Cortex of kidney (tissue), 1 donor: Measurements from ENCODE around the gene EPB41L2.

ENCODE experiments used
- DNase-seq: peaks from one replicate; lab custom pipeline; 2025; lab: John Stamatoyannopoulos, UW

Gene EPB41L2

GRCh38 chr6:130864344-130864743 lies 198.7 kb downstream of the EPB41L2 start:
- DNase-seq = no peak

- no peak for DNase-seq
Measured at GRCh38 chr6:130863415-130864230, 199.4 kb downstream of the EPB41L2 start.

DNA sequence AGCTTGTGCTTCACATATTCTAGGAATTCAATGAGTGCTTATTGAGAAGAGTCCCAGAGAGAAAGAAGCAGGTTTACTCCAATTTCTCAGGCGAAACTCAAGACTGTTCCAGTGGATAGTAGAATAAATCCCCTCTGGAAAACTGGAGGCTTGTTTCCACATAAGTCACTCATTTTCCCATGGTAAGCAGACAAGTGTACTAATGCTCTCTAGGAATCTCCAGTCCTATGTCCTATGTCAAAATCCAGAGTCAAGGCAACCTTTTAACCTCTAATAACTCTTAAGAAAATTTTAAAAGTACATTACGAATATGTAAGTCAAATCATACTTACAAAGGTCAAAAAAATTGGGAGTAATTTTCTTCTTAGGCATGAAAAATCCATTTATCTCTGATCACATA lies 200.7 kb downstream of the EPB41L2 start:
- DNase-seq = no peak

DNA sequence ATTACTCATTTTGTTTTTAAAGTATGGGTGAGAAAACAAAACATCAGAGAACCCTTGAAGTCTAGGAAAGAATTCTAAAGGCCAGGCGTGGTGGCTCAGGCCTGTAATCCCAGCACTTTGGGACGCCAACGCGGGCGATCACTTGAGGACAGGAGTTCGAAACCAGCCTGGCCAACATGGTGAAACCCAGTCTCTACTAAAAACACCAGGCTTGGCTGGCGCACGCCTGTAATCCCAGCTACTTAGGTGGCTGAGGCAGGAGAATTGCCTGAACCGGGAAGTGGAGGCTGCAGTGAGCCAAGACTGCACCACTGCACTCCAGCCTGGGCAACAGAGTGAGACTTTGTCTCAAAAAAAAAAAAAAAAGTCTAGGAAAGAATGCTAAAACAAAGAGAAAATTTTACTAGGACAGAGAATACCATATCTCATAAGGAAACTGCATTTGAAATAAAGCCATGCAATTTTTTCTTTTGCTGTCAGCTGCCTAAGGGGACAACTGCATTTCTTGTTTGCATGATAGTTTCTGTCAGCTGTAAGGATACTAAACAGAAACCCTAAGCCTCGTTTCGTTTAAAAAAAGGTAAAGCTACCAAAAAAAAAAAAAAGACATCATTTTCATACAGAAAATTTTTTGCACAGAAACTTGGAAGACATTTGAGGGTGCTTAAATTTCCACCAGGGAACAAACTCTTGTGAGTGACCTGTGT lies 203.7 kb downstream of the EPB41L2 start:
- no peak for DNase-seq

GRCh38 chr6:130858498-130859160 lies 204.4 kb downstream of the EPB41L2 start:
- DNase-seq = no peak

- DNase-seq = no peak
Measured at GRCh38 chr6:130858054-130858453, 205.0 kb downstream of the EPB41L2 start.

DNA sequence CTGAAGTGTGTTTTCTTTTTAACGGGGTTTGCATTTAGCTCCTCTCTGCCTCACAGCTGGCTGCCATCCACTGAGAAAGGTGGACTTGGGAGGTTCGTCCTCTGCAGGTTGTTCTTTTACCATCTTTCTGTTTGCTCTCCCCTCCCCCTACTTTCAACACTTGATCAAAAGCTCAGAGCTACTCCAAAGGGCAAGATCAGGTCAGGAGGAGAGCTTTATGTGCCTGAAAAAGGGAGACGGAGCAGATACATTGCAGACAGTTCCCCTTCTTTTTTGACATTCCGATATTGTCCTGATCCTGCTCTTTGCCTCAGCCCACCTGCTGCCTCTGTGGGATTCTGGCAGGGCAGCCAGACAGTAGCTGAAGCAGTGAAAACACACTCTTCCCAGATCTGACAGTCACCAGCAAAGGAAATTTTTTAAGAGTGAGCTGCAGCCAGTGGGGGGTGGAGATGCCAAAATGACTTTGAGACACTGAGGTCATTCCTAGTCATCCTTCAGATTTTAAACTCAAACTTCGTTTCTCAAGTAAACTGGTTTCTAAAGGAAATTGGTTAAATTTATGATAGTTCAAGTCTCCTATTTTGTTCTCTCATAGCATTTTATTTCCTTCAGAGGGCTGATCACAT lies 209.4 kb downstream of the EPB41L2 start:
- DNase-seq = no peak

DNA sequence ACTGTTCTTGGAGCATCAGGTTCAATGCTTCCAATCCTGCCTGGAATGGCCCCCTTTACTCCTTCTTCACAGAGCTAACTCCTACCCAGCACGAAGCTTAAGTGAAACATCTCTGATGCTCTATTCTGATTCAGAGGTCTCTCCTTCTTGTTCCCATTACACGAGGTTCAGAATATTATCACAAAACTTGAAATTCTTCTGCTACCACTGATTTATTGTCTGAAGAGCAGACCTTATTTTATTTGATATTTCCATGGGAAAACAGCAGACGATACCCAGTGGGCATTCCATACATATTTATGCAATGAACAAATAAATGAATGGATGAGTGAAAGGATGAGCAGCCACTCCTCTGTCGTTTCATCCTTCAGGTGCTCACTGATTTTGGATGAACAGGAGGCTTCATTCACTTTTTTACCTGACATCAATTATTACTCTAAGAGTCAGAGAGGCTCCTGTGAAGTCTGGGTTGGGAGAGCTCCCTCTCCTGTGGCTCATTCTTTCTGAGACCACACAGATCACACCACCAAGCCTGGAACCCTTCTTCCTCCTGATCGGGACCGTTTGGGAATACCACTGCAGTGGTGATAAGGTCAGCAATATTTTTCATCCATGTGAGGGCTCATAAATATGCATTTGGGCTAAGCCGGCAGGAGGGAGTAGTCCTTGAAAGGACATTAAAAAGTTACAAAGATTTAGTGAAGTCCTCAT lies 210.0 kb downstream of the EPB41L2 start:
- DNase-seq = no peak

GRCh38 chr6:130851026-130851425 lies 212.0 kb downstream of the EPB41L2 start:
- no peak for DNase-seq

GRCh38 chr6:130849594-130849993 lies 213.5 kb downstream of the EPB41L2 start:
- DNase-seq = no peak

DNA sequence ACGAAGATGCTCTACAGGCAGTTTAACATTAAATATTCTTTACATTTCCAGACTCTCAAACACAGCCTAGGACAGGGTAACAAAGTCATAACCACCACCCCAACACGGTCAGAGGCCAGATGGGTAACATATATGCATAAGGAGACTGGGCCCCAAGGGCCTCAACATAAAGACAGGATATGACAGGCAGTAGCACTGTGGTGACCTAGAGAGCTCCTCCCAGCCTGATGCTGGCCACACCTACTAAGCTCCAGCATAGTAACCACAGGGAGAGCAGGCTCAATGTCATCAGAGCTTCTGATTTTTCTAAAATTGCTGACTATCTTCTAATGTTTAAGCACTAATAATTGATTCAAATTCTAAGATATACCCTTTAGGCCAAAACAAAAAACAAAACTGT lies 214.1 kb downstream of the EPB41L2 start:
- no peak for DNase-seq

- no peak for DNase-seq
Measured at GRCh38 chr6:130847001-130847910, 215.8 kb downstream of the EPB41L2 start.

- DNase-seq = no peak
Measured at GRCh38 chr6:130846501-130846900, 216.5 kb downstream of the EPB41L2 start.

DNA sequence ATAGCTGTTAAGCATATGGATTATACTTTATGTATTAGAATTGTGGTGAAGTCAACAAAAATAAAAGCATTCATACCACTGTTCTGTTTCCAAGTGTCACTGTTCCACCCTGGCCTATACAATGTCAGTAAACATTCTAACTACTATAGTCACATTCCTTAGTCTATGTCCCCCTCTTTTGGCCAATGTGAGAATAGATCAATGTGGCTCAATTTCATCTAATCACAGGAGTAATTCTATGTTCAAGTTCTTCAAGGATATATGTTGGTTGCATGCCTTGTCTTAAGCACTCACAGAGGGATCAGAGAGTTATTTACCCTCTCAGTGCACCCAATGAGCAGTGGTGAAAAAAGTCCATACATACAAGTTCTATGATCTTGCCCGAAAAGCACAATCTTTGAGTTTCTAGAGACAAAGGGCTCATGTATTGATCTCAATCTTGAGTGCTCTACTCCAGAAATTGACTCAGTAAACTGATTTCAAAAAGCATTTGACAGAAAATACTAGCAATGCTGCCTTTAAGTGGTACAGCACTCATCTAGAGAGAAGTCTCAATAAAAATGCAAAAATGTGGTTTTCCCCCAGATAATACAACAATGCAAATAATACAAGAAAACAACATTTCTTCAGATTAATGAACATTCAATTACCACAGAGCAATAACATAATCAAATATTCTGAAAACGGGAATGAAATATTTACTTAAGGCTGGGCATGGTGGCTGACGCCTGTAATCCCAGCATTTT lies 219.3 kb downstream of the EPB41L2 start:
- DNase-seq = no peak

DNA sequence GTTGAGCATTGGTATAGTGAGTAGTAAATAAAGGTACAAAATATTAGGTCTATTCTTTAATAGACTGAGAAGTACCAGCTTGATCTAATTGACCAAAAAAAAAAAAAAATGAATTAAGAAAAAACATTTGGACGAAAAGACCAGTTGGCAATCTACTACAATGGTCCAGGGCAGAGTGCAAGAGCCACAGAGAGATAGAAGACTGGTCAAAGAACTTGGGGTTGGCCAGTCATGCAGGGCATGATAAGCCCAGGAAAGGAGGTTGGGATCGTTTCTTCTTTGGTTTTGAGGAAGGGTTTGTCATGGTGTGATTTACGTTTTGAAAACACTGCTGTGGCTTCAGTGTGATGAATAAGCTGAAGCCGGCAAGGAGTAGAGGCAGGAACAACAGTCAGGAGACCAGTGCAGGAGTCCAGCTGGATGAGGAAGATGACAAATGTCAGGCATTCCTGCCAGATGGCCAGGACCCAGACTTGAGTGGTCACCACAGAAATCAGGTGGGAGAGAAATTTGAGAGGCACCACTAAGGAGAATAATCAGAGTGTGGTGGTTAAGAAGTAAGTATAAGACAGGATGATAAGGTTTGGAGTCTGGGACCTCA lies 221.8 kb downstream of the EPB41L2 start:
- DNase-seq = no peak

DNA sequence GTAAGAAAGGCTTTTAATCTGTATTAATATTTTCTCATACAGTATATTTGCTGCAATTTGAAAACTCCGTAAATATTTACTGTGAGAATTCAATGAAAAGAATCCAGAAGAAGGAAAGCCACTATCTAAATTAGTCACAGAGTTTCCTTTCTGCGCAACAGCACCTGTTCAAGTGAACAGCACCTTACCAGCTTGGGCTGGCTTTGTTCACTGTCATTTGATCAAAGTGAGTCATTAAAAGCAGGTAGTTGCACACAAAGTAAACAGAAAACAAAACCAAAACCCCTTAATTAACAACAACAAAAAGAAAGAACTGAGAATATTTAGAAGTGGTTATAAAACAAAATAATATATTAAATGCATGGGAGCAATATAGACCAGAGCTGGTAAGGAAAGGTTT lies 223.0 kb downstream of the EPB41L2 start:
- DNase-seq = no peak

- no peak for DNase-seq
Measured at GRCh38 chr6:130839379-130839778, 223.7 kb downstream of the EPB41L2 start.

- DNase-seq = no peak
Measured at GRCh38 chr6:130838951-130839350, 224.1 kb downstream of the EPB41L2 start.

DNA sequence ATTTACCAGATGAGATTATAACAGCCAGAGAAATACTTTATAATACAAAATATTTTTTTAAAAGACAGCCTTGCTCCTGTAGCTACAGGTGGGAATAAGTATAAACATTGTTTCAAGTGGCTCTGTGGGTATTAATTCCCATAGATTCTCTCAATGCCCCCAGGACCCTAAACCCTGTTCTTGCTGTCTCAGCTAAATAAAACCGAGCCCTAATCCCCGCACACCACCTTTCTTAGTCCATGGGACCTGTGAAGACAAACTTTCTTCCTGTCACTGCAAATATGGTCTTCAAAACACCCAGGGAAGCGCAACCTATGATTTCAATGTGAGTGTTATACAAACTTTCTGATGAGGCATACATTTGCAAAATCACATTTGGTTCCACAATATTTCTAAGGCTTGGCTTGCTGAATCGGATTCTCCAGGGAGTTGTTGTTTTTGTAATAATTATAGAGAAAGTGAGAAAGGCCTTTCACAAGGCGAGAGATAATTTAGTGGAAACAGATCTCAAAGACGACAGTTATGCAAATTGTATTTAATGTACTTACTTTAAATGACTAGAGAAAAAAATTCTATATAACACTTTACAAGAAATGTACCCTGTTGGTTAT lies 224.7 kb downstream of the EPB41L2 start:
- no peak for DNase-seq
